Ascending aorta (tissue), 2 donors: ENCODE results near the gene ELFN1. TPM values are rescaled to one million over a fixed set of nuclear protein-coding genes. Genes with fewer than 3 reads are reported as not detected.

Experiments
- DNase-seq, 2 donors: peaks; one replicate each; pipeline ENCODE4 v3.0.0-alpha.2; 2019; ENCODE audit warnings: low spot score in 2 of 2
- H3K27ac ChIP-seq, 2 donors: fragments of 200-600 bp; sonication (generic); one replicate each; pipeline ENCODE4 v1.5.1; 2016 to 2017; ENCODE audit warnings: mild to moderate bottlenecking in 1 of 2
- H3K27me3 ChIP-seq: fragments of 200-600 bp; sonication (generic); one replicate; pipeline ENCODE4 v1.5.1; 2017
- H3K36me3 ChIP-seq, 2 donors: fragments of 200-600 bp; sonication (generic); one replicate each; pipeline ENCODE4 v1.5.1; 2016
- H3K4me1 ChIP-seq, 2 donors: fragments of 200-600 bp; sonication (generic); one replicate each; pipeline ENCODE4 v1.5.1; 2016 to 2017; ENCODE audit warnings: mild to moderate bottlenecking in 1 of 2
- H3K4me3 ChIP-seq, 2 donors: fragments of 200-600 bp; sonication (generic); one replicate each; pipeline ENCODE4 v1.5.1; 2016 to 2017; ENCODE audit warnings: mild to moderate bottlenecking in 1 of 2
- H3K9me3 ChIP-seq, 2 donors: fragments of 200-600 bp; sonication (generic); one replicate each; pipeline ENCODE4 v1.5.1; 2016
- CTCF ChIP-seq, 3 experiments: fragments of 200-600 bp in 2 of 3; fragments of 450-650 bp in 1 of 3; sonication (generic) in 2 of 3; IDR thresholded peaks; one replicate each; pipeline ENCODE4 v1.5.1; 2016 to 2019; ENCODE audit warnings: antibody characterized with exemption in 3 of 3, mild to moderate bottlenecking in 1 of 3, moderate library complexity in 1 of 3
- intact Hi-C: fragments of 100-400 bp; cut with DNase I; formaldehyde crosslinking; loops from one replicate; pipeline ENCODE4 v1.15.1; 2023
- total RNA-seq: library from RNA; depleted of rRNA; stranded (reverse); fragments of >200 nt; gene quantifications from one replicate; pipeline ENCODE4 v1.1.0, GENCODE V29; 2016

Gene ELFN1
- total RNA-seq, 1 donor from 2014 or later: 7.3 TPM

DNA sequence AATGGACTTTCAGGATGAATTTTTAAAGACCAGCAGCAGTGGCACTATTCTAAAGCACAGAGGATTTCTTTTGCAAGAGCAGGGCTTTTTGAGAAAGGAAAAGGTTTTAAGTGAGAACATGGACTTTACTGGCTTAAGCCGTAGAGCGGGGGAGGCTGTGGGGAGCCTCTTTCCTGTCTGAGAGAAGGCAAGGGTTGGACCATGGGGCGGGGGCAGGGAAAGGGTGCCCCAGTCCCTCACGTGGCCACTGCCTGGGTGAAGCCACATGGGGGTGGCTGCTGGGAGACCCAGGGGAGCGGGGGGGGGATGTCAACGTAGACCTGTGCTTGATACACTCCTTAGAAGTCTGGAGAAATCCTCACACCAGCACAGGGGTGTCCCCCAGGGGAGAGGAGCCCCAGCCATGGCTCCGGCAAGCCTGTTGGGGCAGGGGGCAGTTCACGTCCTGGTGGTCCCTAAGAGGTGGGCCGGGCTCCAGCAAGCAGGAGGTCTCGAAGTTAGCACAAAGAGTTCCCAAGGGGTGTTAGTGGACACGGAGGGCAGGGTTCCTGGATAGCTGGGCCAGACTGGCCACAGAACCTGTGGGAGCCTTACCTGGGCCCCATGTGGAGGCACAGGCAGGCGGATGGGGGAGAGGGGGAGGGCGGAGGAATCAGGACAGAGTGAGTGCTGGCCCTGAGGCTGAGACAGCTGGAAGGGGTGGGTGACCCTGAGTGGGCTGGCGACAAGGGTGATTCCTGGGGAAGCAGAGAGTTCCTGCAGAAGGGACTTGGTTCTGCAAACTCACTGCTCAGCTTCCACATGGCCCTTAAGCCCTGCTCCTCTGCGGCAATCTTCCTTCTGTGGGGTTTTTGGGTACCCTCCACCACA lies 36.9 kb upstream of the ELFN1 start:
- Histone ChIP-seq H3K9me3 (peaks cover 8 to 26% of the 10 kb centered on the region in 2 donors), H3K27me3 (no peaks in the 10 kb centered on the region), H3K27ac (no peak overlapping the region), H3K4me1 (no peaks in the 10 kb centered on the region), H3K4me3 (no peak overlapping the region), H3K36me3 (no peaks in the 10 kb centered on the region)
- intact Hi-C loops: no loop called here
- DNase-seq: no peak
- no peak for TF ChIP-seq CTCF (IDR thresholded peaks at IDR 0.05)

GRCh38 chr7:1635401-1635800 lies 34.7 kb upstream of the ELFN1 start:
- no peak overlapping the region for H3K4me3 ChIP-seq
- H3K9me3 ChIP-seq: peaks cover 8 to 21% of the 10 kb centered on the region in 2 donors
- no peak for DNase-seq
- intact Hi-C loops: no loop called here
- TF ChIP-seq CTCF (IDR thresholded peaks at IDR 0.05): no peak
- no peaks in the 10 kb centered on the region for H3K27me3 ChIP-seq
- no peak overlapping the region for H3K27ac ChIP-seq
- H3K36me3 ChIP-seq: no peaks in the 10 kb centered on the region
- H3K4me1 ChIP-seq: no peaks in the 10 kb centered on the region

- peaks cover 8 to 21% of the 10 kb centered on the region in 2 donors for H3K9me3 ChIP-seq
- DNase-seq: no peak
- H3K4me3 ChIP-seq: no peak overlapping the region
- no peak overlapping the region for H3K27ac ChIP-seq
- H3K4me1 ChIP-seq: no peaks in the 10 kb centered on the region
- intact Hi-C loops: no loop called here
- no peaks in the 10 kb centered on the region for H3K27me3 ChIP-seq
- H3K36me3 ChIP-seq: no peaks in the 10 kb centered on the region
- TF ChIP-seq CTCF (IDR thresholded peaks at IDR 0.05): no peak
Observed at GRCh38 chr7:1637155-1637554, 32.9 kb upstream of the ELFN1 start.

DNA sequence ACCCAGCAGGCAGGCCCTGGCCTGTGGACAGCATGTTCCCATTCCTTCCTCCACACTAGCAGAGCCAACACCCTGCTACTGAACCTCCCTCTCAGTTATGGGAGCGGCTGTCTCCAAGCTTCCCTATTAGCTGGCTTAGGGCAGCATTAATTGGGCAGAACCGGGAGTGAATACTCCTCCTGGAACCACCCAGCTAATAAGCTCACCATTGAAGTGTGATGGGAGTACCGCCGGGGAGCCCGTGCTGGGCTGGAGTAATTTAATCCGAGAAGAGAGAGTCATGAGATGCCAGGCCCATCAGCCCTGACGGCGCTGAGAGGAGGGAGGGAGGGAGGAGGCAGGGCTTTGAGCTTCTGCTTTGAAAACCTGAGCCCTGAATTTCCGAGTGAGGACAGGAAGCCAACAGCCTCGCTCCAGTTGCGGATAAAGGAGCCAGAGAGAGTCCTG lies 31.8 kb upstream of the ELFN1 start:
- intact Hi-C loops: no loop called here
- Histone ChIP-seq H3K27ac (no peak overlapping the region), H3K27me3 (no peaks in the 10 kb centered on the region), H3K4me3 (no peak overlapping the region), H3K4me1 (no peaks in the 10 kb centered on the region), H3K9me3 (peaks cover 8 to 21% of the 10 kb centered on the region in 2 donors), H3K36me3 (no peaks in the 10 kb centered on the region)
- no peak for TF ChIP-seq CTCF (IDR thresholded peaks at IDR 0.05)
- DNase-seq: no peak

- no peak overlapping the region for H3K4me3 ChIP-seq
- intact Hi-C loops: no loop called here
- no peaks in the 10 kb centered on the region for H3K36me3 ChIP-seq
- no peaks in the 10 kb centered on the region for H3K27me3 ChIP-seq
- no peaks in the 10 kb centered on the region for H3K4me1 ChIP-seq
- no peak for TF ChIP-seq CTCF (IDR thresholded peaks at IDR 0.05)
- peaks cover 8 to 21% of the 10 kb centered on the region in 2 donors for H3K9me3 ChIP-seq
- no peak for DNase-seq
- no peak overlapping the region for H3K27ac ChIP-seq
Observed at GRCh38 chr7:1639071-1639470, 31.0 kb upstream of the ELFN1 start.
